HG03520 (cell line): ENCODE data around the gene PSMC1.

ENCODE experiments used
- ATAC-seq: cut with Tn5 transposase; IDR thresholded peaks from one replicate; pipeline ENCODE4 v1.9.1; 2021; ENCODE audit warnings: mild to moderate bottlenecking, moderate library complexity; ENCODE audit not compliant: unreplicated experiment

PSMC1 gene

GRCh38 chr14:90275820-90276219 lies 19.5 kb downstream of the PSMC1 start:
- no peak for ATAC-seq

- no peak for ATAC-seq
Observed at GRCh38 chr14:90276646-90277367, 20.5 kb downstream of the PSMC1 start.

- ATAC-seq = no peak
Observed at GRCh38 chr14:90277581-90278198, 21.3 kb downstream of the PSMC1 start.

- no peak for ATAC-seq
Observed at GRCh38 chr14:90278199-90279175, 22.1 kb downstream of the PSMC1 start.

- no peak for ATAC-seq
Observed at GRCh38 chr14:90280096-90280495, 23.7 kb downstream of the PSMC1 start.

- no peak for ATAC-seq
Observed at GRCh38 chr14:90281261-90281660, 24.9 kb downstream of the PSMC1 start.

GRCh38 chr14:90281756-90282155 lies 25.4 kb downstream of the PSMC1 start:
- ATAC-seq = no peak

- no peak for ATAC-seq
Observed at GRCh38 chr14:90287791-90288190, 31.4 kb downstream of the PSMC1 start.

GRCh38 chr14:90288651-90289355 lies 32.5 kb downstream of the PSMC1 start:
- ATAC-seq = no peak

GRCh38 chr14:90290337-90291011 lies 34.1 kb downstream of the PSMC1 start:
- no peak for ATAC-seq

- ATAC-seq = no peak
Observed at GRCh38 chr14:90291699-90292098, 35.3 kb downstream of the PSMC1 start.

GRCh38 chr14:90293766-90294730 lies 37.7 kb downstream of the PSMC1 start:
- ATAC-seq = no peak

- no peak for ATAC-seq
Observed at GRCh38 chr14:90294872-90295271, 38.5 kb downstream of the PSMC1 start.

- ATAC-seq = no peak
Observed at GRCh38 chr14:90295870-90296516, 39.6 kb downstream of the PSMC1 start.

GRCh38 chr14:90296641-90297040 lies 40.3 kb downstream of the PSMC1 start:
- ATAC-seq = no peak

GRCh38 chr14:90297876-90298629 lies 41.7 kb downstream of the PSMC1 start:
- no peak for ATAC-seq

- ATAC-seq = no peak
Observed at GRCh38 chr14:90299408-90299807, 43.1 kb downstream of the PSMC1 start.

- ATAC-seq = no peak
Observed at GRCh38 chr14:90300611-90301047, 44.3 kb downstream of the PSMC1 start.
